NCI-H748 (cell line): ENCODE results near the gene COX6A1.

Experiments
- DNase-seq: peaks from one replicate; lab custom pipeline; 2025; ENCODE audit not compliant: unreplicated experiment; lab: John Stamatoyannopoulos, UW

COX6A1 gene

GRCh38 chr12:120490325-120490724, 52.4 kb downstream of the COX6A1 start:
- no peak for DNase-seq
